RWPE2 (cell line): Measurements from ENCODE around the gene ANK2.

Experiments used
- ATAC-seq: fragments of 200-7000 bp; cut with Tn5 transposase; 3 replicates; pipeline ENCODE4 v1.9.1; 2021; ENCODE audit warnings: low read depth
- DNase-seq: peaks from one replicate; pipeline ENCODE4 v3.0.0-alpha.2; 2020; ENCODE audit warnings: low spot score
- H3K27ac ChIP-seq: fragments of 450-650 bp; 2 replicates; pipeline ENCODE4 v1.5.1; 2017; ENCODE audit warnings: mild to moderate bottlenecking; ENCODE audit not compliant: poor library complexity, severe bottlenecking
- H3K27me3 ChIP-seq: fragments of 250-450 bp; sonication (Bioruptor Pico); 2 replicates; pipeline ENCODE4 v1.5.1; 2021; ENCODE audit warnings: mild to moderate bottlenecking, moderate library complexity; ENCODE audit not compliant: insufficient read depth, poor library complexity, severe bottlenecking
- H3K36me3 ChIP-seq: fragments of 250-450 bp; sonication (Bioruptor Pico); 2 replicates; pipeline ENCODE4 v1.5.1; 2020; ENCODE audit warnings: low read depth, mild to moderate bottlenecking, moderate library complexity
- H3K4me1 ChIP-seq: fragments of 250-450 bp; sonication (Bioruptor Pico); 2 replicates; pipeline ENCODE4 v1.5.1; 2021; ENCODE audit warnings: mild to moderate bottlenecking, moderate library complexity; ENCODE audit not compliant: insufficient read depth, poor library complexity, severe bottlenecking
- H3K4me3 ChIP-seq: fragments of 250-450 bp; sonication (Bioruptor Pico); 2 replicates; pipeline ENCODE4 v1.5.1; 2021; ENCODE audit warnings: mild to moderate bottlenecking, moderate library complexity; ENCODE audit not compliant: severe bottlenecking
- H3K9me3 ChIP-seq: fragments of 250-450 bp; sonication (Bioruptor Pico); 2 replicates; pipeline ENCODE4 v1.5.1; 2021; ENCODE audit warnings: mild to moderate bottlenecking, moderate library complexity; ENCODE audit not compliant: severe bottlenecking
- TF ChIP-seq, protein P1 (sequence below): fragments of 450-650 bp; IDR thresholded peaks from one replicate; pipeline ENCODE4 v1.5.1; 2017; ENCODE audit warnings: mild to moderate bottlenecking, moderate library complexity; ENCODE audit not compliant: poor library complexity, severe bottlenecking

The ANK2 gene

DNA sequence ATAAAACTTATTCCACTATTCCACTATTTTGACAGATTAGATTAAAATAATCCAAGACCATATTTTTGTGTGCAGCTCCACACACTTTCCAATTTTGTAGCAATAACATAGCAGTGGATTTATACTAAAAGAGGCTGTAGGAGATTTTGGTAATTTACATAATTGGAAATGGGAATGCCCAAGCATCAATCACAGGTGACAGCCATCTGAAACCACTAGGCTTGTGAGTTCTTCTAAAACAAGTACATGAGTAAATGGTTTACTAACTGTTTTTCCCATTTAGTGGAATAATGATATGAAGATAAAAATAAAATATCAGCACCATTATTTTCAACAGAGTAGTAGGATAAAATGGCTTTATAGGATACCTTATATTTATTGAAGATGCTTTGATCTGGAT is 4.4 kb downstream of the ANK2 start:
- DNase-seq = no peak
- Histone ChIP-seq H3K27me3 (no peaks in the 10 kb centered on the region), H3K36me3 (no peaks in the 10 kb centered on the region), H3K27ac (no peak overlapping the region), H3K9me3 (no peaks in the 10 kb centered on the region), H3K4me3 (no peak overlapping the region), H3K4me1 (no peaks in the 10 kb centered on the region)
- no peak for ATAC-seq
- TF ChIP-seq, protein P1, sequence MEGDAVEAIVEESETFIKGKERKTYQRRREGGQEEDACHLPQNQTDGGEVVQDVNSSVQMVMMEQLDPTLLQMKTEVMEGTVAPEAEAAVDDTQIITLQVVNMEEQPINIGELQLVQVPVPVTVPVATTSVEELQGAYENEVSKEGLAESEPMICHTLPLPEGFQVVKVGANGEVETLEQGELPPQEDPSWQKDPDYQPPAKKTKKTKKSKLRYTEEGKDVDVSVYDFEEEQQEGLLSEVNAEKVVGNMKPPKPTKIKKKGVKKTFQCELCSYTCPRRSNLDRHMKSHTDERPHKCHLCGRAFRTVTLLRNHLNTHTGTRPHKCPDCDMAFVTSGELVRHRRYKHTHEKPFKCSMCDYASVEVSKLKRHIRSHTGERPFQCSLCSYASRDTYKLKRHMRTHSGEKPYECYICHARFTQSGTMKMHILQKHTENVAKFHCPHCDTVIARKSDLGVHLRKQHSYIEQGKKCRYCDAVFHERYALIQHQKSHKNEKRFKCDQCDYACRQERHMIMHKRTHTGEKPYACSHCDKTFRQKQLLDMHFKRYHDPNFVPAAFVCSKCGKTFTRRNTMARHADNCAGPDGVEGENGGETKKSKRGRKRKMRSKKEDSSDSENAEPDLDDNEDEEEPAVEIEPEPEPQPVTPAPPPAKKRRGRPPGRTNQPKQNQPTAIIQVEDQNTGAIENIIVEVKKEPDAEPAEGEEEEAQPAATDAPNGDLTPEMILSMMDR = no peak

DNA sequence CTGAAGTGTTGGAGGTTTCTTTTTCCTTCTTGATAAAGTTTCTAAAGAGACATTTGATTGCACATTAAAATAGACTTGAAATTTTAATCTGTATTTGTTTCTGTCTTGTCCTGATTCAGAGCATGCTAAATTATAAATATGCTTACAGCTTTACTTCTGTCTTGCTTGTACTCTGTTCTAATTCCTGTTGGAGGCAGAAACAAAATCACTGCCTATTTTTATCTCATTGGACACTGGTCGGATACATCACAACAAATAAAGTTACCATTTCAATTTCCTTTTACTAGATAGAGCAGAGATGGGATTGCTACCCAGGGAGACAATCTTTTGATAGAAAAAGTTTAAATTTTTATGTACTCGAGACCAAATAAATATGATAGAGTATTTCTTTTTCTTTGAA is 6.9 kb downstream of the ANK2 start:
- no peak overlapping the region for H3K4me3 ChIP-seq
- no peak overlapping the region for H3K27ac ChIP-seq
- ATAC-seq = no peak
- H3K4me1 ChIP-seq = no peaks in the 10 kb centered on the region
- TF ChIP-seq, protein P1 = no peak
- H3K9me3 ChIP-seq = no peaks in the 10 kb centered on the region
- no peaks in the 10 kb centered on the region for H3K27me3 ChIP-seq
- H3K36me3 ChIP-seq = no peaks in the 10 kb centered on the region
- no peak for DNase-seq

DNA sequence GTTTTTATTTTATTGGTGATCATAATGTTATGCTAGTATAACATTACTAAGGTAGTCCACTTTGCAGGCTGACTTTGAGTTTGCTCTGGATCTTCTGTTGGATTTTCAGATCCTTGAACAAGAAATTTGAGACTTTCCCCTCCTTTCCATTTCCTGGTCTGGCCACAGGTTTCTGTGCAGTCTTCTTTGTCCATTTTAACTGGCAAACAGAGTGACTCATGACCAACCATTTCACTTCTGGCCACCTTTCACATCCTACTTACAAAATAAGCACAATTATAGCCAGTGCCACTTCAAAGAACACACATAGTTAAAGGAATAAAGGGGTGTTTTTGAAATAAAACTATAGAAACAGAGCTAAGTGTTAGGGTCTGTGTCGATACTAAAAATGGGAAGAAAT is 8.4 kb downstream of the ANK2 start:
- ATAC-seq (peak; percentile 27; the same call in 1 of the 3 replicates), DNase-seq (no peak)
- TF ChIP-seq, protein P1 = no peak
- no peaks in the 10 kb centered on the region for H3K27me3 ChIP-seq
- H3K9me3 ChIP-seq = no peaks in the 10 kb centered on the region
- H3K27ac ChIP-seq = no peak overlapping the region
- no peaks in the 10 kb centered on the region for H3K36me3 ChIP-seq
- H3K4me1 ChIP-seq = no peaks in the 10 kb centered on the region
- no peak overlapping the region for H3K4me3 ChIP-seq

DNA sequence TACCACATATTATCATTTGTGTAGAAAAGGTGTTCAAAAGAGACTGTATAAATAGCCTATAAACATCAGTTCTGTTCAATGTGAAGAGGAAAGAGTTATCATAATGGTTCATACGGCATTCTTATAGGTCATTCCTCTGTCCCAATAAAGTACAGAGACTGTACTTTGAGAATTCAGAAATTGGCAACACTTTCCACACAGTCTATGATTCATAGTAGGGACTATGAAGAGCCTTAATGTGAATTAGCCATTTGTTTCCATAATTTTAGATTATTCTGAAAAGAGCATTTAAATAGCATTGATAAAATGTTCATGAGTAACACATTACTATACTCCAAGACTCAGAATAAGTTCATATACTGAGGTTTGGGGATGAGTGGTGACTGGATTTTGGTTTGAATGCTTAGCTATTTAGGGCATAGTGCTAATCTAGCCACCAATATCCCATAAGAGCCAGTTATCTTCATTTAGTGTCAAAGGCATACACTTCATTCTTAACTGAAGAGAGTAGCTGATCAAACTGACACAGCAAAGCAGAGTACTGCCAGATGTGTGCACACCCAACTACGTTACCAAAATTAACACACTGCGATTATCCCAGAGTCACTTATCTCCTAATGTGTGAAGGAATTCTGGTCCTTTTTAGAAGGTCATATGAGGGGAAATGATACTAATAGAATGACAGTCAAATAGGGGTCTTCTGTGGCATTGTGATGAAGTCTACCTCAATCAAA is 10.2 kb downstream of the ANK2 start:
- Histone ChIP-seq H3K9me3 (no peaks in the 10 kb centered on the region), H3K27ac (no peak overlapping the region), H3K36me3 (no peaks in the 10 kb centered on the region), H3K4me3 (no peak overlapping the region), H3K4me1 (no peaks in the 10 kb centered on the region), H3K27me3 (no peaks in the 10 kb centered on the region)
- ATAC-seq = no peak
- no peak for DNase-seq
- TF ChIP-seq, protein P1 = no peak

DNA sequence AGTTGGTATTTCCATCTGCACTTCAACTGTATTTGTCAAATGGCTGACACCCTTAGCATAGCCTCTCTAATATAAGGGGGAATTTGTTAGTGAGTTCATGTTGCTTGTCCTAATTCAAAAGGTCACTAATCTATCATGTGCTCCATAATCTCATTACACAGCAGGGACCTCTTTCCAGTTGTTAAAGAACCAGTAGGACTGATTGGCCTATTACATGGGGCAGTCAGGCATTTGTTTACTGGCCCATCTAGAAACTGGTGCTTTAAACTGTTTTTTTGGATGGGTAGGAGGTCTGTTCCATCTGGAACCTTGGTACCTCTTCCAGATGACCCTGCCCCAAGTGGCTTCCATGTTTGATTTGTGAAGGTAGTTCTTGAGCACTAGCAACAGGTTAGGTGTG is 11.4 kb downstream of the ANK2 start:
- no peaks in the 10 kb centered on the region for H3K9me3 ChIP-seq
- ATAC-seq (no peak), DNase-seq (no peak)
- H3K27me3 ChIP-seq = no peaks in the 10 kb centered on the region
- H3K27ac ChIP-seq = no peak overlapping the region
- H3K36me3 ChIP-seq = no peaks in the 10 kb centered on the region
- H3K4me3 ChIP-seq = no peak overlapping the region
- H3K4me1 ChIP-seq = no peaks in the 10 kb centered on the region
- TF ChIP-seq, protein P1 = no peak
